GM12878 (cell line): ENCODE results near the gene ZNF366. TPM values are rescaled to one million over a fixed set of nuclear protein-coding genes. Genes with fewer than 3 reads are reported as not detected.

Experiments used
- ATAC-seq: fragments of 200-7000 bp; cut with Tn5 transposase; 3 replicates; pipeline ENCODE4 v1.9.1; 2020; ENCODE audit warnings: mild to moderate bottlenecking, moderate library complexity
- BruUV-seq: library from RNA; stranded (reverse); fragments of 400-500 nt; replicated peaks from 2 replicates; lab custom pipeline; 2021; lab: Mats Ljungman, UMichigan
- CTCF ChIA-PET: fragments of 300-600 bp; sonication (Branson Sonifier 250); formaldehyde crosslinking; extraction: SDS; loops from one replicate; lab custom pipeline; 2021; ENCODE audit warnings: inconsistent platforms; lab: Yijun Ruan, JAX
- POLR2A ChIA-PET: fragments of 350-600 bp; formaldehyde crosslinking; extraction: SDS; loops from one replicate; lab custom pipeline; 2021; ENCODE audit warnings: inconsistent platforms; lab: Charles Lee
- RAD21 ChIA-PET: fragments of 300-600 bp; sonication (Branson Sonifier 250); formaldehyde crosslinking; loops from one replicate; lab custom pipeline; 2023; ENCODE audit warnings: antibody characterized with exemption; ENCODE audit not compliant: unreplicated experiment; lab: Charles Lee
- SMC1A ChIA-PET: fragments of 300-600 bp; sonication (Branson Sonifier 250); formaldehyde crosslinking; loops from one replicate; lab custom pipeline; 2023; ENCODE audit not compliant: unreplicated experiment, uncharacterized antibody; lab: Charles Lee
- DNase-seq: peaks from one replicate; pipeline ENCODE4 v3.0.0-alpha.2; 2011; ENCODE audit warnings: low read depth, low spot score
- FAIRE-seq: peaks from 3 replicates; lab custom pipeline; 2011; peaks lifted over from hg19 to GRCh38; lab: Jason Lieb, UNC
- H2AFZ ChIP-seq: 2 replicates; pipeline ENCODE4 v1.6.0; 2011; ENCODE audit warnings: low read depth, low read length, control low read depth; ENCODE audit not compliant: control insufficient read depth
- H3K27ac ChIP-seq: 2 replicates; pipeline ENCODE4 v1.5.1; 2011; ENCODE audit warnings: control low read depth; ENCODE audit not compliant: control insufficient read depth, insufficient read depth
- H3K27me3 ChIP-seq, 2 experiments: replicated peaks in 1 of 2; 2 replicates each; pipeline versions ENCODE4 v1.6.0 to v1.6.1; 2011; ENCODE audit warnings: low read length in 1 of 2; ENCODE audit not compliant: control insufficient read depth in 2 of 2, insufficient read depth in 2 of 2
- H3K36me3 ChIP-seq, 2 experiments: 2 replicates each; pipeline ENCODE4 v1.5.1; 2011; ENCODE audit warnings: low read length in 1 of 2; ENCODE audit not compliant: control insufficient read depth in 2 of 2, insufficient read depth in 2 of 2
- H3K4me1 ChIP-seq: 2 replicates; pipeline ENCODE4 v1.6.1; 2011; ENCODE audit warnings: mild to moderate bottlenecking, low read length, moderate library complexity, mixed read lengths; ENCODE audit not compliant: control insufficient read depth, insufficient read depth
- H3K4me2 ChIP-seq: 2 replicates; pipeline ENCODE4 v1.6.0; 2011; ENCODE audit warnings: control low read depth; ENCODE audit not compliant: control insufficient read depth, insufficient read depth
- H3K4me3 ChIP-seq: fragments of 200-600 bp; sonication (generic); 2 replicates; pipeline ENCODE4 v1.5.1; 2016
- H3K79me2 ChIP-seq: 2 replicates; pipeline ENCODE4 v1.6.0; 2011; ENCODE audit warnings: low read length; ENCODE audit not compliant: control insufficient read depth, insufficient read depth
- H3K9ac ChIP-seq: 2 replicates; pipeline ENCODE4 v1.8.0; 2011; ENCODE audit warnings: low read length, control low read depth, mixed read lengths; ENCODE audit not compliant: control insufficient read depth, insufficient read depth
- H3K9me3 ChIP-seq: replicated peaks from 3 replicates; pipeline ENCODE4 v1.5.1; 2011; ENCODE audit warnings: mild to moderate bottlenecking, low read length; ENCODE audit not compliant: control insufficient read depth, insufficient read depth
- H4K20me1 ChIP-seq: 2 replicates; pipeline ENCODE4 v1.6.0; 2011; ENCODE audit not compliant: control insufficient read depth, insufficient read depth
- CEBPB ChIP-seq, 2 experiments: fragments of 150-350 bp in 1 of 2; IDR thresholded peaks; 2 replicates each; pipeline ENCODE4 v1.6.1; 2012 to 2014; ENCODE audit warnings: low read depth in 2 of 2, low read length in 2 of 2, borderline replicate concordance in 1 of 2, inconsistent platforms in 1 of 2
- EZH2 ChIP-seq: IDR thresholded peaks from 2 replicates; pipeline ENCODE4 v1.6.1; 2012; ENCODE audit warnings: low read depth, mild to moderate bottlenecking, control low read depth, inconsistent platforms, low read length, borderline replicate concordance; ENCODE audit not compliant: control insufficient read depth
- PBX3 ChIP-seq: IDR thresholded peaks from 2 replicates; pipeline ENCODE4 v1.6.1; 2011; ENCODE audit warnings: mild to moderate bottlenecking, low read depth, low read length, moderate library complexity; ENCODE audit not compliant: insufficient replicate concordance
- SKIL ChIP-seq: fragments of 450-650 bp; IDR thresholded peaks from 2 replicates; pipeline ENCODE4 v1.6.1; 2017; ENCODE audit warnings: mild to moderate bottlenecking, low read depth, inconsistent platforms; ENCODE audit not compliant: poor library complexity, severe bottlenecking
- STAT1 ChIP-seq: fragments of 450-650 bp; conservative IDR thresholded peaks from 2 replicates; pipeline ENCODE4 v1.6.1; 2014; ENCODE audit warnings: antibody characterized with exemption, mild to moderate bottlenecking
- SUPT20H ChIP-seq: IDR thresholded peaks from 2 replicates; pipeline ENCODE4 v1.6.1; 2011; ENCODE audit warnings: low read depth, mild to moderate bottlenecking, low read length, moderate library complexity, borderline replicate concordance; ENCODE audit not compliant: control insufficient read depth
- TCF12 ChIP-seq: IDR thresholded peaks from 2 replicates; pipeline ENCODE4 v1.6.1; 2011; ENCODE audit warnings: low read depth, mild to moderate bottlenecking, low read length
- ZZZ3 ChIP-seq: IDR thresholded peaks from 2 replicates; pipeline ENCODE4 v1.6.1; 2011; ENCODE audit warnings: low read depth; ENCODE audit not compliant: control insufficient read depth, insufficient read length
- WGBS: methylation state at CpG from one replicate; pipeline ENCODE4 v1.1.6; 2016; ENCODE audit warnings: low lambda C conversion rate; ENCODE audit not compliant: insufficient replicate concordance, insufficient coverage; ENCODE audit errors: missing lambda C conversion rate; 5-methylcytosine and 5-hydroxymethylcytosine counted together
- in situ Hi-C: fragments of 300-500 bp; cut with MboI; formaldehyde crosslinking; loops from 9 replicates; pipeline ENCODE4 v1.14.3; 2018; ENCODE audit warnings: mixed read lengths
- intact Hi-C: fragments of 100-400 bp; cut with micrococcal nuclease; formaldehyde crosslinking; loops from one replicate; pipeline ENCODE4 v1.14.2; 2022; ENCODE audit not compliant: unreplicated experiment
- polyA plus RNA-seq, 11 experiments: library from polyadenylated mRNA; depleted of rRNA in 4 of 11; unstranded in 6 of 11; stranded (reverse) in 5 of 11; fragments of >200 nt; fragmentation: Nextera tagmentation in 4 of 11; fragmentation: Illumina TruSeq in 1 of 11; extraction: Ambion mirVana in 4 of 11; extraction: Trizol in 1 of 11; gene quantifications; 1 replicate in 1 of 11; 2 replicates in 10 of 11; pipeline versions ENCODE4 v1.2.1 to v1.2.3, GENCODE V29; 2011 to 2016; ENCODE audit warnings: inconsistent platforms in 2 of 11, missing spikeins in 2 of 11, low read depth in 1 of 11
- total RNA-seq, 4 experiments: library from RNA; depleted of rRNA in 3 of 4; stranded (reverse); fragments of >200 nt in 3 of 4; fragmentation: Illumina TruSeq in 1 of 4; extraction: Trizol in 1 of 4; gene quantifications; 2 replicates each; pipeline versions ENCODE4 v1.2.1 to v1.2.3, GENCODE V29; 2013 to 2021
- TF ChIP-seq, protein P1 (sequence below): fragments of 450-650 bp; IDR thresholded peaks from 2 replicates; pipeline ENCODE4 v1.6.1; 2018; ENCODE audit warnings: mild to moderate bottlenecking, low read depth, moderate library complexity; ENCODE audit not compliant: partially characterized antibody

ZNF366 gene
- total and polyA plus RNA-seq, 10 of the 15 experiments (the other 5 are each of a cell fraction or from before 2014, with no cell fraction given): 0.01 to 0.18 (median 0.04) TPM; not detected in 6

DNA sequence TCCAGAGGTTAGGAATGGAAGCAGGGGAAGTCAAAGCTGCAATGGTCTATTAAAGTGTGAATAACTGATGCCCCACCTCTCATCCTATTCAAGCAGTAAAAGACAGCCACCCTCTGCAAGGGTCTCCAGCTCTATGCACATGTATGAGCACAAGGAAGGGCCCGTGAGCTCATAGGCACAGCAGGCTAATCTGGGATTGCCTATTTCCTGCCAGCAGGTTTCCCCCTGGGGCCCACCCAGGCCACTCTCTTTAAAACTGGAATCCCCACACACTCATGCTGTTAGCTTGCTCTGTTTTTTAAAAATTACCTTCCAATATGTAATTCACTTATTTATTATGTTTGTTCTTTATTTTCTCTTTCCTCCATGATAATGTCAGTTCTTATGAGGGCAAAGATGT is 48.7 kb upstream of the ZNF366 start:
- DNase-seq (no peak), ATAC-seq (no peak; the same call in 2 of the 3 replicates), FAIRE-seq (no peak)
- ChIA-PET CTCF (interaction anchor here (0.8 to 1.7 kb wide), 5 partner anchors 32 to 238 kb away, joined by 3 read pairs; no protein-coding TSS in a partner anchor), SMC1A (interaction anchor here (0.7 to 1.2 kb wide), 5 partner anchors 9 to 262 kb away, joined by 3 to 4 read pairs (median 3); no protein-coding TSS in a partner anchor), POLR2A (no interaction called here), RAD21 (interaction anchor here (1.0 kb wide), 1 partner anchor 190 kb away, joined by 6 read pairs; no protein-coding TSS in a partner anchor)
- no peak overlapping the region for H3K9ac ChIP-seq
- 0 out of 2 replicates have a peak overlapping the region, but pooled peaks have one; percentile 38 for H3K4me3 ChIP-seq
- TF ChIP-seq, protein P1, sequence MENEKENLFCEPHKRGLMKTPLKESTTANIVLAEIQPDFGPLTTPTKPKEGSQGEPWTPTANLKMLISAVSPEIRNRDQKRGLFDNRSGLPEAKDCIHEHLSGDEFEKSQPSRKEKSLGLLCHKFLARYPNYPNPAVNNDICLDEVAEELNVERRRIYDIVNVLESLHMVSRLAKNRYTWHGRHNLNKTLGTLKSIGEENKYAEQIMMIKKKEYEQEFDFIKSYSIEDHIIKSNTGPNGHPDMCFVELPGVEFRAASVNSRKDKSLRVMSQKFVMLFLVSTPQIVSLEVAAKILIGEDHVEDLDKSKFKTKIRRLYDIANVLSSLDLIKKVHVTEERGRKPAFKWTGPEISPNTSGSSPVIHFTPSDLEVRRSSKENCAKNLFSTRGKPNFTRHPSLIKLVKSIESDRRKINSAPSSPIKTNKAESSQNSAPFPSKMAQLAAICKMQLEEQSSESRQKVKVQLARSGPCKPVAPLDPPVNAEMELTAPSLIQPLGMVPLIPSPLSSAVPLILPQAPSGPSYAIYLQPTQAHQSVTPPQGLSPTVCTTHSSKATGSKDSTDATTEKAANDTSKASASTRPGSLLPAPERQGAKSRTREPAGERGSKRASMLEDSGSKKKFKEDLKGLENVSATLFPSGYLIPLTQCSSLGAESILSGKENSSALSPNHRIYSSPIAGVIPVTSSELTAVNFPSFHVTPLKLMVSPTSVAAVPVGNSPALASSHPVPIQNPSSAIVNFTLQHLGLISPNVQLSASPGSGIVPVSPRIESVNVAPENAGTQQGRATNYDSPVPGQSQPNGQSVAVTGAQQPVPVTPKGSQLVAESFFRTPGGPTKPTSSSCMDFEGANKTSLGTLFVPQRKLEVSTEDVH: no peak
- TF ChIP-seq STAT1: no peak
- no peak overlapping the region for H2AFZ ChIP-seq
- no TSS peak for BruUV-seq
- H3K79me2 ChIP-seq: no peaks in the 10 kb centered on the region
- no peaks in the 10 kb centered on the region for H3K36me3 ChIP-seq
- no peaks in the 10 kb centered on the region; the same call in 2 of the 3 replicates for H3K9me3 ChIP-seq
- 0% methylated on average over 1 of the region's 1 CpG for WGBS
- H3K4me1 ChIP-seq: peaks cover 3% of the 10 kb centered on the region
- H3K4me2 ChIP-seq: no peak overlapping the region
- in situ Hi-C loops (no loop called here), intact Hi-C loops (no loop called here)
- no peaks in the 10 kb centered on the region for H4K20me1 ChIP-seq
- H3K27me3 ChIP-seq: no peaks in the 10 kb centered on the region; a peak in 1 of 4 replicates
- no peak overlapping the region for H3K27ac ChIP-seq

- ChIA-PET RAD21 (no interaction called here), SMC1A (interaction anchor here (1.0 to 1.2 kb wide), 5 partner anchors 10 to 266 kb away, joined by 3 to 4 read pairs (median 3); no protein-coding TSS in a partner anchor), CTCF (interaction anchor here (1.1 to 1.3 kb wide), 4 partner anchors 20 to 239 kb away, joined by 3 read pairs; no protein-coding TSS in a partner anchor), POLR2A (no interaction called here)
- no peak overlapping the region for H3K4me3 ChIP-seq
- no peak overlapping the region for H3K27ac ChIP-seq
- H3K4me1 ChIP-seq: peaks cover 3% of the 10 kb centered on the region
- H3K27me3 ChIP-seq: no peaks in the 10 kb centered on the region; a peak in 1 of 4 replicates
- DNase-seq (no peak), ATAC-seq (no peak), FAIRE-seq (no peak)
- in situ Hi-C loops: no loop called here
- 92% methylated on average over 1 of the region's 1 CpG for WGBS
- no peaks in the 10 kb centered on the region; the same call in 2 of the 3 replicates for H3K9me3 ChIP-seq
- H2AFZ ChIP-seq: no peak overlapping the region
- no peak overlapping the region for H3K9ac ChIP-seq
- no peaks in the 10 kb centered on the region for H3K79me2 ChIP-seq
- no peaks in the 10 kb centered on the region for H4K20me1 ChIP-seq
- intact Hi-C loops: no loop called here
- no TSS peak for BruUV-seq
- no peaks in the 10 kb centered on the region for H3K36me3 ChIP-seq
- H3K4me2 ChIP-seq: no peak overlapping the region
- TF ChIP-seq SUPT20H: no peak
- no peak for TF ChIP-seq EZH2
- TF ChIP-seq PBX3: no peak
- no peak for TF ChIP-seq SKIL
- TF ChIP-seq TCF12: no peak
- TF ChIP-seq ZZZ3: no peak
- no peak for TF ChIP-seq CEBPB (IDR thresholded peaks at IDR 0.05; ENCODE audit: borderline replicate concordance in 1 of 2, low read depth in 2 of 2, low read length in 2 of 2)
Measured at GRCh38 chr5:72554897-72555296, 47.7 kb upstream of the ZNF366 start.
